SK-N-MC (cell line): ENCODE results near the gene PGAP2.
"Not testable (repeated sequence)": the region's sequence is repeated elsewhere in the genome, so short reads cannot be mapped to it uniquely, and the experiment has no call there.

Experiments used
- DNase-seq: peaks from one replicate; pipeline ENCODE4 v3.0.0-alpha.2; 2011; ENCODE audit warnings: low read depth, low spot score
- H3K27ac ChIP-seq: fragments of 200-600 bp; sonication (generic); 2 replicates; pipeline ENCODE4 v1.5.1; 2016; ENCODE audit warnings: mixed run types
- H3K36me3 ChIP-seq: fragments of 200-600 bp; sonication (generic); 2 replicates; pipeline ENCODE4 v1.6.1; 2017; ENCODE audit warnings: antibody characterized with exemption, low read length, mixed read lengths; ENCODE audit not compliant: insufficient read depth
- H3K4me3 ChIP-seq: fragments of 200-600 bp; sonication (generic); 2 replicates; pipeline ENCODE4 v1.5.1; 2016
- H3K9ac ChIP-seq: fragments of 200-600 bp; sonication (generic); 2 replicates; pipeline ENCODE4 v1.8.0; 2017; ENCODE audit warnings: mixed run types, mixed read lengths; ENCODE audit not compliant: insufficient read length
- H3K9me3 ChIP-seq: fragments of 200-600 bp; sonication (generic); 2 replicates; pipeline ENCODE4 v1.6.1; 2017; ENCODE audit warnings: low read depth, mild to moderate bottlenecking, antibody characterized with exemption, low read length, moderate library complexity, mixed read lengths
- EZH2 ChIP-seq: fragments of 200-600 bp; sonication (generic); IDR thresholded peaks from one replicate; pipeline ENCODE4 v1.6.1; 2017; ENCODE audit warnings: antibody characterized with exemption
- FOXP2 ChIP-seq: optimal IDR thresholded peaks from 2 replicates; pipeline ENCODE3; 2011; ENCODE audit warnings: mild to moderate bottlenecking, moderate library complexity; ENCODE audit not compliant: insufficient read depth; ENCODE audit errors: extremely low read length, control extremely low read depth
- POLR2AphosphoS5 ChIP-seq: IDR thresholded peaks from 2 replicates; pipeline ENCODE4 v1.6.1; 2012; ENCODE audit warnings: mild to moderate bottlenecking, low read depth, low read length, borderline replicate concordance

PGAP2 gene

DNA sequence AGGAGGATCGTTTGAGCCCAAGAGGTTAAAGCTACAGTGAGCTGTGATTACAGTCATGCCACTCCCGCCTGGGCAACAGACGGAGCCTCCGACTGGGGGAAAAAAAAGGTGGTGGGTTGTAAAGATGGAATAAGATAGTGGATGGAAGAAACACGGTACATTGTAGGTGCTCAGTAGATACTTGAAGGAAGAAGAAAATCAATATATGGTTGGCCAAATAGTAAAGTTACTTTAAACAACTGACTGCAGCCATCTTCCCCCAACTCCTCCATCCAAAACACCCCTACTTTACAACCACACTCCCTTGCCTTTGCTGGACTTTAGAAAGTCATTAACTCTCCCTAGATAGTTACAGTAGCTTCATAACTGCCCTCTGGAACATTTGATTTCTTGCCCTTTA, 8.5 kb upstream of the PGAP2 start:
- Histone ChIP-seq H3K9me3 (no peaks in the 10 kb centered on the region), H3K9ac (no peak overlapping the region), H3K4me3 (no peak overlapping the region), H3K27ac (no peak overlapping the region), H3K36me3 (peaks cover 10% of the 10 kb centered on the region)
- no peak for DNase-seq
- TF ChIP-seq FOXP2, result no peak
- TF ChIP-seq EZH2, result no peak
- TF ChIP-seq POLR2AphosphoS5, result no peak

DNA sequence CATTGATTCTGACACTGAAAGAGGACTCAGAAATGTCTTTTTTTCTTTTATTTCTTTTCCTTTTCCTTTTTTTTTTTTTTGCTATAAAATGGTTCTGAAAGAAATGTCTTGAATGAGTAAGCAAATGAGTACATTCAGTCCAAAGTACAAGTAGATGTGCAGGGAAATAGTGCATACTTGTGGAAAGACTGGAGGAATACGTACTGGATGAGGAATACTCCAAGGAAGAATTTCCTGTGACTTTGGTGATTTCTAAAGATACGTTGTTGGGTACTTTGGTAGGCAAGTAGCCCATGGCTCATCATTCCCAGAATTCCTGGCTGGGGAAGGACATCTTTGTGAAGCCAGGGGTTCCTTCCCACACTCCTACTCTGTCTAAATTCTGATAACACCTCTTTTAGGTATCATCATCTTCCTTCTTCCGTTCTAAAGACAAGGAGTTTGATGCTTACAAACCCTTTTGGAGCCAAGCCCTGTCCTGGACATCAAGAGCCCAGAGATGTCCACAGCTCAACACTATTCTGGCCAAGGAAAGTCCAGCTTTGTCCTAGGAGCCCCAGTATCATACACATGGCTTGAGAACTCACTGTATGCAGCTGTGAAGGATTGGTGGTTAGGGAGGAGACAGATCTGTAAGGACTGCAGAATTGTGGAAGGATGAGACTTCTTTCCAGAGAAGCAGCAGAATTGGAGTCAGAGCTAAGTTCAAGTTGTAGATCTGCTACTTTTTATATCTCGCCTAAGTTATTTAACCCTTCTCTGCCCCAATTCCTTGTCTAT, 6.2 kb upstream of the PGAP2 start:
- Histone ChIP-seq H3K9ac (no peak overlapping the region), H3K36me3 (no peaks in the 10 kb centered on the region), H3K9me3 (no peaks in the 10 kb centered on the region), H3K27ac (peak overlapping the region; percentile 36; the same call in 1 of the 2 replicates), H3K4me3 (no peak overlapping the region)
- TF ChIP-seq EZH2, result no peak
- no peak for TF ChIP-seq POLR2AphosphoS5
- no peak for TF ChIP-seq FOXP2
- DNase-seq, result no peak

- no peak for DNase-seq
- TF ChIP-seq POLR2AphosphoS5 (no peak), EZH2 (no peak), FOXP2 (no peak)
- no peak overlapping the region for H3K9ac ChIP-seq
These were observed 4.4 kb upstream of the PGAP2 start for GRCh38 chr11:3803726-3804495.

DNA sequence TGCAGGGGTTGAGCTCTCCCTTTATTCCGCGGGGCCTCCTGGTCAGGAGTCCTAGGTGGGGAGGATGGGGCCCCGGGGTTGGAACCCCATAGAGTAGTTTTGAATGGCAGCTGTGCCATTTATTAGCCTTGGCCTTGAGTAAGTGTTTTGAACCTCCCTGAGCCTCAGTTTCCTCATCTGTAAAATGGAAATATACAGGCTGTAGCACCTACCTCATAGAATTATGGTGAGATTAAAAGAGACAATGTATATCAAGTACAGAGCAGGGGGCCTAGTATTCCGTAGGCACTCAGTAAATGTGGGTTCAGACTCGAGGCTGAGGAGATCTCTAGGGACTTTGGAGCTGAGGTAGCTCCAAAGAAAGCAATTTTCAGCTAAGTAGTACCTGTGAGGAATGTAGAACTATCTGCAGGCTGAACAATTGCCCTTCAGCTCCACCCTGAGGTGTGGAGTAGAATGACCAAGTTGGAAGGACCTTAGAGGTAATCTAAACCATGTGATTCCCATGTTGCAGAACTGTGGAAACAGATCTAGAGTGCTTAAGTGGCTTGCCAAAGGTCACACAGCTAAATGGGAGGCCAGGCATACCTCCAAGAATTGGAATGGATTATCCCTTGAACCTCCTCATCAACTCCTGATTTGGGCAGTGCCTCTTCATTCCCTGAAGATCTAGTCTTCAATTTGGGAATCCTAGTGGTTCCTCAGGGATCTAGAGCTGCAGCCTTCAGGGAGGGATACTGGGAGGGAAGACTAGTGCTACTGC, 682 bp downstream of the PGAP2 start:
- Histone ChIP-seq H3K9me3 (no peaks in the 10 kb centered on the region), H3K9ac (peak overlapping the region; percentile 80), H3K27ac (no peak overlapping the region), H3K36me3 (no peaks in the 10 kb centered on the region), H3K4me3 (peak overlapping the region; percentile 94)
- TF ChIP-seq POLR2AphosphoS5, result no peak
- no peak for TF ChIP-seq EZH2
- TF ChIP-seq FOXP2, result no peak
- no peak for DNase-seq

More at GRCh38 chr11:3803726-3804495, 4.4 kb upstream of the PGAP2 start:
- H3K36me3 ChIP-seq, result no peaks in the 10 kb centered on the region
- H3K9me3 ChIP-seq, result no peaks in the 10 kb centered on the region
- no peak overlapping the region for H3K27ac ChIP-seq
- H3K4me3 ChIP-seq, result no peak overlapping the region

DNA sequence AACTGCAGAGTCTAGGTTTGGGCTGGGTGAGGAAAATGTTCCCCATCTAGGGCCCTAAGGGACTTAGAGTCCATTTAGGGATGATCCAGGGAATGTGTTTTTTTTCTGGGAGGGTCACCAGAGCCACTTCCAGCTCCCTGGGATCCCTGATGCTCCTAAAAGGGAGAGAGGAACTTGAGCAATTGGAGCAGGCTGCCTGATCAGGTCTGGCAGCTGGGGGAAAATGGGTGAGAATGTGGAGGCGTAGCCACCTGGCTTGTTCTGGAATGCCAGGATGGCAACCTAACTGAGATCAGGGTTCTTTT, 1.2 kb downstream of the PGAP2 start:
- no peak for DNase-seq
- Histone ChIP-seq H3K27ac (no peak overlapping the region), H3K9ac (no peak overlapping the region), H3K9me3 (no peaks in the 10 kb centered on the region), H3K36me3 (no peaks in the 10 kb centered on the region), H3K4me3 (no peak overlapping the region)
- TF ChIP-seq POLR2AphosphoS5 (no peak), FOXP2 (no peak), EZH2 (no peak)

GRCh38 chr11:3810446-3810845, 2.1 kb downstream of the PGAP2 start:
- no peak overlapping the region for H3K4me3 ChIP-seq
- TF ChIP-seq POLR2AphosphoS5 (no peak), EZH2 (no peak), FOXP2 (no peak)
- H3K9ac ChIP-seq, result no peak overlapping the region
- no peak overlapping the region for H3K27ac ChIP-seq
- no peak for DNase-seq
- no peaks in the 10 kb centered on the region for H3K36me3 ChIP-seq
- H3K9me3 ChIP-seq, result no peaks in the 10 kb centered on the region

DNA sequence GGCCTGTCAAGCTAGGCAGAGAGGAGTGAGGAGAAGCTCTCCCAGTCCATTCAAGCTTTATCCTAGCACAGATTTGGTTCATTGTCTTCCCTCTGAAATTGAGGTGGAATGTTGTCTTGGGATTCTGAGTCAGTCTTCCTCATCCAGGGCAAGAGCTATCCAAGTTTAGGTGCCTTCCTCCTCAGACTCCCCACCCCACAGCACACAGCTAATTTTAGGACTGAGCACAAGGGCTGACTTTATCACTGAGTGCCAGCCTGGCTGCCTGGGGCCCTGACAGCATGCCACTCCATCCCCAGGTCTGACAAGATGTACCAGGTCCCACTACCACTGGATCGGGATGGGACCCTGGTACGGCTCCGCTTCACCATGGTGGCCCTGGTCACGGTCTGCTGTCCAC, 2.6 kb downstream of the PGAP2 start:
- no peak overlapping the region for H3K9ac ChIP-seq
- no peaks in the 10 kb centered on the region for H3K36me3 ChIP-seq
- H3K4me3 ChIP-seq, result no peak overlapping the region
- H3K9me3 ChIP-seq, result no peaks in the 10 kb centered on the region
- H3K27ac ChIP-seq, result no peak overlapping the region
- TF ChIP-seq EZH2 (no peak), FOXP2 (no peak)
- DNase-seq, result no peak

DNA sequence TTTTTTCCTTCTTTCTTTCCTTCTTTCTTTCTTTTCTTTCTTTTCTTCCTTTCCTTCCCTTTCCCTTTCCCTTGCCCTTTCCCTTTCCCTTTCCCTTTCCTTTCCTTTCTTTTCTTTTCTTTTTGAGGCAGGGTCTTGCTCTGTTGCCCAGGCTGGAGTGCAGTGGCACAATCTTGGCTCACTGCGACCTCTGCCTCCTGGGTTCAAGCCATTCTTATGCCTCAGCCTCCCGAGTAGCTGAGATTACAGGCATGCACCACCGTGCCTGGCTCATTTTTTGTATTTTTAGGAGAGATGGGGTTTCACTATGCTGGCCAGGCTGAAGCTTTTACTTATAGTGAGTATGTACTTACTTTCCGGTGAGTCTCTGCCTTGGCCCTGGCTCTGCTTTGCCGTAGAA, 6.5 kb downstream of the PGAP2 start:
- H3K9me3 ChIP-seq, DNase-seq, H3K36me3 ChIP-seq, H3K9ac ChIP-seq, H3K4me3 ChIP-seq, H3K27ac ChIP-seq: not testable (repeated sequence)
